ENCODE data around the gene WDR64. TPM values are rescaled to one million over a fixed set of nuclear protein-coding genes. Genes with fewer than 3 reads are reported as not detected.

The WDR64 gene
- total and polyA plus RNA-seq, 2 of the 4 experiments (the other 2 are of a cell fraction): not detected

DNA sequence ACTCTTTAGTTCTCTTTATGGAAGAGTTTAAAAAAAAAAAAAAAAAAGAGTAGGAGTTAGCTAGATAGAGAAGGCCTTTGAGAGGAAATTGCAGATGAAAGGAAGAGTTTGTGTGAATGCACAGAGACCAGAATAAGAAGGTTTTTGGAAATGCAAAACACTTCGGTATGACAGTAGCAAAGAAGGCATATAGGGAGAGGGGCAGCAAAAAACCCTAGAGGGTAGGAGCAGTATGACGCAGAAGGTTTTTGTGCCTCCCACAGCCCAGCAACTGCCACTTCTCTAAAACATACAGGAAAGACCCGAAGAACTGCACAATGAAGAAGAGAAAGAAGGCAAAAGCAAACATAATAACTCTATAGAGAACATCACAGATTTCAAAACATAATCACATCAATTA is 84.3 kb downstream of the WDR64 start:
- in situ Hi-C loops (cut with MboI; ENCODE audit: low sequenced_read_pairs) (no loop called here), intact Hi-C loops (cut with micrococcal nuclease) (no loop called here), dilution Hi-C loops (cut with HindIII; ENCODE audit: low sequenced_read_pairs, unreplicated experiment) (no loop called here)
- H2AFZ ChIP-seq (replicated peaks; ENCODE audit: low read length, poor library complexity): no peak overlapping the region
- H3K36me3 ChIP-seq (ENCODE audit: control insufficient read depth, insufficient read depth, low read length): no peaks in the 10 kb centered on the region
- CTCF ChIA-PET: interaction anchor here (0.9 kb wide), 1 partner anchor 131 kb away, joined by 3 read pairs; no protein-coding TSS in a partner anchor
- no peak overlapping the region for H3K4ac ChIP-seq (ENCODE audit: low read depth, low read length)
- no peak overlapping the region for H3K9ac ChIP-seq (ENCODE audit: low read depth, low read length)
- H3K9me1 ChIP-seq (ENCODE audit: insufficient read depth, low read length): no peaks in the 10 kb centered on the region
- H4K91ac ChIP-seq (ENCODE audit: insufficient read depth, low read depth, low read length): no peak overlapping the region
- H3K56ac ChIP-seq (ENCODE audit: extremely low read depth, insufficient read depth, low read length): no peak overlapping the region
- no TSS peak for BruUV-seq (replicated peaks)
- H2BK120ac ChIP-seq (ENCODE audit: low read depth, low read length): no peak overlapping the region
- H2AK5ac ChIP-seq (ENCODE audit: low read depth, low read length): no peak overlapping the region
- no peaks in the 10 kb centered on the region for H3K79me1 ChIP-seq (ENCODE audit: low read depth in 1 of 2, low read length in 2 of 2)
- no peaks in the 10 kb centered on the region for H3K4me1 ChIP-seq (ENCODE audit: control insufficient read depth, insufficient read depth, low read length)
- no peak overlapping the region for H2AK9ac ChIP-seq (replicated peaks; ENCODE audit: low read depth, low read length, poor library complexity)
- no peak for TF ChIP-seq POLR2A (IDR thresholded peaks at IDR 0.05; ENCODE audit: low read depth, low read length)
- TF ChIP-seq NFE2L2 (IDR thresholded peaks at IDR 0.05; ENCODE audit: low read depth, low read length): no peak
- no peak for TF ChIP-seq SMC3 (IDR thresholded peaks at IDR 0.05; ENCODE audit: low read depth, low read length)
- TF ChIP-seq BHLHE40 (IDR thresholded peaks at IDR 0.05; ENCODE audit: low read depth, low read length): no peak
- no peak for TF ChIP-seq CHD1 (IDR thresholded peaks at IDR 0.05; ENCODE audit: low read depth, low read length)
- no peak for TF ChIP-seq MAZ (IDR thresholded peaks at IDR 0.05; ENCODE audit: borderline replicate concordance, low read depth, low read length)
- TF ChIP-seq FOS (IDR thresholded peaks at IDR 0.05; ENCODE audit: low read depth, low read length): no peak
- no peak for TF ChIP-seq MAFK (IDR thresholded peaks at IDR 0.05; ENCODE audit: low read depth, low read length)
- no peaks in the 10 kb centered on the region for H4K20me1 ChIP-seq (ENCODE audit: insufficient read depth, low read length)
- peaks cover 4% of the 10 kb centered on the region; the same call in 1 of the 2 replicates for H3K27me3 ChIP-seq (ENCODE audit: control insufficient read depth, insufficient read depth, low read length)
- no peak overlapping the region for H2BK20ac ChIP-seq (ENCODE audit: low read depth, low read length)
- no peak for DNase-seq
- POLR2A ChIA-PET (ENCODE audit: unreplicated experiment): no interaction called here
- no peak overlapping the region for H4K8ac ChIP-seq (ENCODE audit: low read depth in 2 of 2, low read length in 2 of 2)
- no peak overlapping the region for H3K4me2 ChIP-seq (ENCODE audit: low read depth, low read length)
- no peak overlapping the region for H3K27ac ChIP-seq (ENCODE audit: insufficient read depth, low read length)
- no peak overlapping the region for H2BK15ac ChIP-seq (ENCODE audit: low read depth, low read length)
- H3K14ac ChIP-seq (replicated peaks; ENCODE audit: low read depth, low read length): no peak overlapping the region
- no peak for ATAC-seq (ENCODE audit: low read depth)
- no peak overlapping the region for H3K18ac ChIP-seq (ENCODE audit: low read depth, low read length)
- no peak overlapping the region for H4K5ac ChIP-seq (ENCODE audit: low read depth, low read length)
- WGBS, 2 experiments (ENCODE audit: extremely low coverage in 2 of 2, insufficient read length in 1 of 2): no CpG with 5 or more reads among the region's 3 CpGs
- H3K4me3 ChIP-seq (ENCODE audit: insufficient read depth, low read depth, low read length): no peak overlapping the region
- H3K23ac ChIP-seq (ENCODE audit: low read depth, low read length): no peak overlapping the region
- no peaks in the 10 kb centered on the region for H3K9me3 ChIP-seq (ENCODE audit: control insufficient read depth, insufficient read depth, low read length)
- no peak overlapping the region for H2BK5ac ChIP-seq (ENCODE audit: low read depth, low read length, poor library complexity, severe bottlenecking)
